Hepatocyte (in vitro differentiated cells): Measurements from ENCODE around the gene ITPK1. TPM values are rescaled to one million over a fixed set of nuclear protein-coding genes. Genes with fewer than 3 reads are reported as not detected.

Experiments used
- DNase-seq: peaks from one replicate; pipeline ENCODE4 v3.0.0-alpha.2; 2016; ENCODE audit warnings: low spot score
- H2AFZ ChIP-seq: fragments of 200-600 bp; sonication (generic); 2 replicates; pipeline ENCODE4 v1.6.0; 2016; ENCODE audit warnings: antibody characterized with exemption, mild to moderate bottlenecking
- H3K27ac ChIP-seq: fragments of 200-600 bp; sonication (generic); 2 replicates; pipeline ENCODE4 v1.5.1; 2016; ENCODE audit warnings: mild to moderate bottlenecking
- H3K27me3 ChIP-seq: fragments of 200-600 bp; sonication (generic); 2 replicates; pipeline ENCODE4 v1.6.1; 2016
- H3K36me3 ChIP-seq: fragments of 200-600 bp; sonication (generic); replicated peaks from 2 replicates; pipeline ENCODE4 v1.5.1; 2016; ENCODE audit warnings: low read depth; ENCODE audit not compliant: insufficient read depth
- H3K4me1 ChIP-seq: fragments of 200-600 bp; sonication (generic); 2 replicates; pipeline ENCODE4 v1.5.1; 2016; ENCODE audit warnings: mild to moderate bottlenecking, moderate library complexity; ENCODE audit not compliant: insufficient read depth
- H3K4me2 ChIP-seq: fragments of 200-600 bp; sonication (generic); 2 replicates; pipeline ENCODE4 v1.6.0; 2016
- H3K4me3 ChIP-seq: fragments of 200-600 bp; sonication (generic); 2 replicates; pipeline ENCODE4 v1.5.1; 2016; ENCODE audit warnings: mild to moderate bottlenecking
- H3K79me2 ChIP-seq: fragments of 200-600 bp; sonication (generic); 2 replicates; pipeline ENCODE4 v1.6.0; 2017; ENCODE audit warnings: mild to moderate bottlenecking
- H3K9me2 ChIP-seq: fragments of 200-600 bp; sonication (generic); replicated peaks from 2 replicates; pipeline ENCODE4 v1.6.0; 2017; ENCODE audit warnings: mild to moderate bottlenecking; ENCODE audit not compliant: insufficient read depth
- H3K9me3 ChIP-seq: fragments of 200-600 bp; sonication (generic); 2 replicates; pipeline ENCODE4 v1.5.1; 2016; ENCODE audit warnings: low read depth, mild to moderate bottlenecking
- H4K20me1 ChIP-seq: fragments of 200-600 bp; sonication (generic); 2 replicates; pipeline ENCODE4 v1.6.0; 2016; ENCODE audit warnings: mild to moderate bottlenecking; ENCODE audit not compliant: insufficient read depth, poor library complexity, severe bottlenecking
- EZH2 ChIP-seq: fragments of 200-600 bp; sonication (generic); IDR thresholded peaks from 2 replicates; pipeline ENCODE4 v1.6.1; 2016; ENCODE audit warnings: antibody characterized with exemption, mild to moderate bottlenecking, borderline replicate concordance
- EZH2phosphoT487 ChIP-seq: fragments of 200-600 bp; sonication (generic); IDR thresholded peaks from one replicate; pipeline ENCODE4 v1.6.1; 2018; ENCODE audit warnings: antibody characterized with exemption, mild to moderate bottlenecking, low read depth, moderate library complexity; ENCODE audit not compliant: unreplicated experiment, severe bottlenecking
- WGBS: methylation state at CpG from one replicate; pipeline ENCODE4 v1.1.6; 2016; ENCODE audit warnings: low lambda C conversion rate; ENCODE audit errors: missing lambda C conversion rate; 5-methylcytosine and 5-hydroxymethylcytosine counted together
- polyA plus RNA-seq: library from polyadenylated mRNA; unstranded; fragments of >200 nt; fragmentation: Nextera tagmentation; extraction: Ambion mirVana; gene quantifications from 2 replicates; pipeline ENCODE4 v1.2.1, GENCODE V29; 2016
- total RNA-seq: library from RNA; depleted of rRNA; stranded (reverse); fragments of >200 nt; gene quantifications from 2 replicates; pipeline ENCODE4 v1.2.3, GENCODE V29; 2014
- TF ChIP-seq, protein P1 (sequence below): fragments of 200-600 bp; sonication (generic); IDR thresholded peaks from 2 replicates; pipeline ENCODE4 v1.5.1; 2016; ENCODE audit warnings: antibody characterized with exemption, mild to moderate bottlenecking; ENCODE audit not compliant: poor library complexity

ITPK1 gene
- total and polyA plus RNA-seq, 2 experiments from 2014 or later: 49.8 to 66.7 TPM

DNA sequence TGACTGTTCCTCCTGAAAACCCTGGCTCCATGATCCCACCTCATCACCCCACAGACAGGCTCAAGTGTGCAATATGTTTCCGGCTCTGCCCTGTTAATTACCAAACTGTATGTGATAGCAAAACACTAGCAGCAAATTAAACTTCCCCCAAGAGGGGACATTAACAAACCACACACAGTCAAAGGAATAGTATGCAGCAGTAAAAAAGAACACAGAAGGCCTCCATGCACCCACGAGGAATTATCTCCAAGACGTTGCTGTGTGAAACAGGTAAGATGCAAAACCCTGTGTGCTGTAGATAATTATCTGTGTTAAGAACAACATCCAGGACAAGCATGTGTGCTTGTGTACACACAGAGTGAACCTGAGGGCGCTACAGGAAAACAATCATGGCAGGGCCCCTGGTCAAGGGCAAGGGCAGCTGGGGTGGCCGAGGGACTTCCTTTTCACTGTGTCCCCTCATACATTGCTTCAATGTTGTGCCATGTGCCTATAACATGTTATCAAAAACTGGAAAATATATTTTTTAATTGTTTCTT, 35.8 kb downstream of the ITPK1 start:
- Histone ChIP-seq H3K9me2 (no peaks in the 10 kb centered on the region), H3K4me3 (no peak overlapping the region), H3K27ac (no peak overlapping the region), H3K36me3 (no peaks in the 10 kb centered on the region), H3K4me1 (peaks cover 7% of the 10 kb centered on the region), H4K20me1 (peaks cover 21% of the 10 kb centered on the region), H2AFZ (no peak overlapping the region), H3K4me2 (no peak overlapping the region), H3K9me3 (no peaks in the 10 kb centered on the region), H3K79me2 (peaks cover 77% of the 10 kb centered on the region), H3K27me3 (no peaks in the 10 kb centered on the region)
- WGBS: 86% methylated on average over 5 of the region's 5 CpGs
- no peak for DNase-seq
- no peak for TF ChIP-seq EZH2
- TF ChIP-seq, protein P1, sequence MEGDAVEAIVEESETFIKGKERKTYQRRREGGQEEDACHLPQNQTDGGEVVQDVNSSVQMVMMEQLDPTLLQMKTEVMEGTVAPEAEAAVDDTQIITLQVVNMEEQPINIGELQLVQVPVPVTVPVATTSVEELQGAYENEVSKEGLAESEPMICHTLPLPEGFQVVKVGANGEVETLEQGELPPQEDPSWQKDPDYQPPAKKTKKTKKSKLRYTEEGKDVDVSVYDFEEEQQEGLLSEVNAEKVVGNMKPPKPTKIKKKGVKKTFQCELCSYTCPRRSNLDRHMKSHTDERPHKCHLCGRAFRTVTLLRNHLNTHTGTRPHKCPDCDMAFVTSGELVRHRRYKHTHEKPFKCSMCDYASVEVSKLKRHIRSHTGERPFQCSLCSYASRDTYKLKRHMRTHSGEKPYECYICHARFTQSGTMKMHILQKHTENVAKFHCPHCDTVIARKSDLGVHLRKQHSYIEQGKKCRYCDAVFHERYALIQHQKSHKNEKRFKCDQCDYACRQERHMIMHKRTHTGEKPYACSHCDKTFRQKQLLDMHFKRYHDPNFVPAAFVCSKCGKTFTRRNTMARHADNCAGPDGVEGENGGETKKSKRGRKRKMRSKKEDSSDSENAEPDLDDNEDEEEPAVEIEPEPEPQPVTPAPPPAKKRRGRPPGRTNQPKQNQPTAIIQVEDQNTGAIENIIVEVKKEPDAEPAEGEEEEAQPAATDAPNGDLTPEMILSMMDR: no peak
- no peak for TF ChIP-seq EZH2phosphoT487

DNA sequence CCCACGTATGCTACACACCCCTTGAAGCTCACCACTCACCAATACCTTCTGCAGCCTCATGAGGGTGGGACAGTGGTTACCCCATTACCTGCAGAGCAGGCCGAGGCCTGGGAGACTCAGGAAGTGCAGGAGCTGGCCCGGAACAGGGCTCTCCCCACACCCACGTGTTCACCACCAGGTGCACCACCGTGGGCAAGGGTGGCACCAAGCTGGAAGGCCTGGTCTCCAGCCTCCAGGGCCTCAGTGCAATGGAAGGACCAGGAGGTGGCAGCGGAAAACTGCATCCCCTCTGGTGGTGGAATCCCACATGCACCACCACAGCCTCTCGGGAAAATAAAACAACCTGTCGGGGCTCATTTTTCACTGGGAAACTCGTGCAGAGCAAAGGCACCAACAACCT, 36.4 kb downstream of the ITPK1 start:
- H3K4me3 ChIP-seq: no peak overlapping the region
- H2AFZ ChIP-seq: no peak overlapping the region
- WGBS: 86% methylated on average over 9 of the region's 9 CpGs
- no peak for DNase-seq
- H3K9me3 ChIP-seq: no peaks in the 10 kb centered on the region
- H3K79me2 ChIP-seq: peaks cover 71% of the 10 kb centered on the region
- TF ChIP-seq EZH2phosphoT487: no peak
- TF ChIP-seq EZH2: no peak
- TF ChIP-seq, protein P1: no peak
- H4K20me1 ChIP-seq: peaks cover 18% of the 10 kb centered on the region
- H3K4me1 ChIP-seq: peaks cover 7% of the 10 kb centered on the region
- no peak overlapping the region for H3K27ac ChIP-seq
- H3K27me3 ChIP-seq: no peaks in the 10 kb centered on the region
- no peak overlapping the region for H3K4me2 ChIP-seq
- no peaks in the 10 kb centered on the region for H3K36me3 ChIP-seq
- no peaks in the 10 kb centered on the region for H3K9me2 ChIP-seq

DNA sequence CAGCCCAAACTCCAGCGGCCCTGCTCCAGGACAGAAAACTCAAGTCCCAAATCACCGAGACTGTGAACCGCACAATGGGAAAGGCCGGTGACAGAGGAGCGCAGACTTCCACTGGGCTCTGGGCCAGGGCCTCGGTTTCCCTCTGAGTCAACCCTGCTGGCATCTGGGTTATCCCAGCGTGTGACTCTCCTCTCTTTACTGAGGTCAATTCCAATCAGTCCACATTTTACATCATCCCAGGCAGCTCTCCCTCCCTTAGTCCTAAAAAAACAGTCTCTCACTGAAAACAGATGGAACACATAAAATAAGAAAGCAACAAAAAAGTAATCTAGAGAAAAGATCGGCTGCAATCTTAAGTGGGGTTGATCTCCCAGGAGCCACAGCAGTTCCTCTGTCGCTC, 36.9 kb downstream of the ITPK1 start:
- H2AFZ ChIP-seq: no peak overlapping the region
- no peak overlapping the region for H3K27ac ChIP-seq
- H3K4me3 ChIP-seq: no peak overlapping the region
- no peaks in the 10 kb centered on the region for H3K27me3 ChIP-seq
- 78% methylated on average over 9 of the region's 9 CpGs for WGBS
- TF ChIP-seq, protein P1: no peak
- TF ChIP-seq EZH2phosphoT487: no peak
- TF ChIP-seq EZH2: no peak
- H3K4me1 ChIP-seq: peaks cover 8% of the 10 kb centered on the region
- peaks cover 18% of the 10 kb centered on the region for H4K20me1 ChIP-seq
- H3K79me2 ChIP-seq: peaks cover 66% of the 10 kb centered on the region
- no peak for DNase-seq
- H3K36me3 ChIP-seq: no peaks in the 10 kb centered on the region
- H3K9me3 ChIP-seq: no peaks in the 10 kb centered on the region
- H3K4me2 ChIP-seq: no peak overlapping the region
- H3K9me2 ChIP-seq: no peaks in the 10 kb centered on the region
